ENCODE data around the gene ACKR2. TPM values are rescaled to one million over a fixed set of nuclear protein-coding genes. Genes with fewer than 3 reads are reported as not detected.

ACKR2 gene
- polyA plus RNA-seq, 1 donor from 2014 or later = not detected

- H3K36me3 ChIP-seq (ENCODE audit: insufficient read depth, low read length) = no peaks in the 10 kb centered on the region
- H3K9me3 ChIP-seq (ENCODE audit: low read length) = no peaks in the 10 kb centered on the region
- H3K79me2 ChIP-seq (replicated peaks; ENCODE audit: insufficient read depth, low read length) = no peaks in the 10 kb centered on the region
- H3K27me3 ChIP-seq (ENCODE audit: insufficient read depth, low read depth, low read length) = no peaks in the 10 kb centered on the region
- H4K20me1 ChIP-seq (ENCODE audit: insufficient read depth) = no peaks in the 10 kb centered on the region
- H3K4me3 ChIP-seq (ENCODE audit: low read length) = no peak overlapping the region
- no peak overlapping the region for H3K9ac ChIP-seq (ENCODE audit: low read length)
- H2AFZ ChIP-seq (ENCODE audit: low read depth, low read length) = no peak overlapping the region
- no peak for TF ChIP-seq EZH2 (IDR thresholded peaks at IDR 0.05; ENCODE audit: borderline replicate concordance, insufficient read depth, low read length, poor library complexity, severe bottlenecking)
- no peak for TF ChIP-seq SMC3 (conservative IDR thresholded peaks at IDR 0.05; ENCODE audit: poor library complexity)
- no peak for TF ChIP-seq CTCF (IDR thresholded peaks at IDR 0.05; ENCODE audit: poor library complexity, severe bottlenecking)
- TF ChIP-seq MXI1 (conservative IDR thresholded peaks at IDR 0.05; ENCODE audit: poor library complexity, severe bottlenecking) = no peak
- H3K4me2 ChIP-seq (ENCODE audit: low read length) = no peak overlapping the region
- H3F3A ChIP-seq (ENCODE audit: insufficient read depth, low read length, poor library complexity, severe bottlenecking) = no peaks in the 10 kb centered on the region
- no peak overlapping the region for H3K27ac ChIP-seq (ENCODE audit: low read length)
- H3K9me2 ChIP-seq (ENCODE audit: insufficient read depth, low read length) = no peaks in the 10 kb centered on the region
Observed at GRCh38 chr3:42874749-42875148, 65.5 kb downstream of the ACKR2 start.

GRCh38 chr3:42875325-42876151, 66.3 kb downstream of the ACKR2 start, which contains the start of gene CYP8B1:
CYP8B1 (minus strand) TSS chr3:42875879; CDS start chr3:42875816, 63 bp downstream.
- Histone ChIP-seq H3K36me3 (ENCODE audit: insufficient read depth, low read length) (no peaks in the 10 kb centered on the region), H3K79me2 (replicated peaks; ENCODE audit: insufficient read depth, low read length) (no peaks in the 10 kb centered on the region), H3K9me3 (ENCODE audit: low read length) (no peaks in the 10 kb centered on the region), H2AFZ (ENCODE audit: low read depth, low read length) (no peak within 1 kb of the TSS), H3K27me3 (ENCODE audit: insufficient read depth, low read depth, low read length) (no peaks in the 10 kb centered on the region), H3K4me2 (ENCODE audit: low read length) (no peak within 1 kb of the TSS), H3K9me2 (ENCODE audit: insufficient read depth, low read length) (no peaks in the 10 kb centered on the region), H3F3A (ENCODE audit: insufficient read depth, low read length, poor library complexity, severe bottlenecking) (no peaks in the 10 kb centered on the region), H4K20me1 (ENCODE audit: insufficient read depth) (no peaks in the 10 kb centered on the region), H3K27ac (ENCODE audit: low read length) (no peak within 1 kb of the TSS), H3K4me3 (ENCODE audit: low read length) (no peak within 1 kb of the TSS), H3K9ac (ENCODE audit: low read length) (no peak within 1 kb of the TSS)
- TF ChIP-seq EZH2 (IDR thresholded peaks at IDR 0.05; ENCODE audit: borderline replicate concordance, insufficient read depth, low read length, poor library complexity, severe bottlenecking) (no peak), MXI1 (conservative IDR thresholded peaks at IDR 0.05; ENCODE audit: poor library complexity, severe bottlenecking) (no peak), POLR2AphosphoS5 (IDR thresholded peaks at IDR 0.05) (no peak), CTCF (IDR thresholded peaks at IDR 0.05; ENCODE audit: poor library complexity, severe bottlenecking) (no peak), RAD21 (conservative IDR thresholded peaks at IDR 0.05) (no peak), TAF1 (IDR thresholded peaks at IDR 0.05; ENCODE audit: low read depth) (no peak), EP300 (conservative IDR thresholded peaks at IDR 0.05; ENCODE audit: poor library complexity, severe bottlenecking) (no peak), SMC3 (conservative IDR thresholded peaks at IDR 0.05; ENCODE audit: poor library complexity) (no peak), REST (IDR thresholded peaks at IDR 0.05; ENCODE audit: borderline replicate concordance) (no peak)

Data from neural cell (in vitro differentiated cells).